HG03159 (cell line): ENCODE results near the gene DACT3.
"Not testable (repeated sequence)": the region's sequence is repeated elsewhere in the genome, so short reads cannot be mapped to it uniquely, and the experiment has no call there.

Experiments used
- ATAC-seq: cut with Tn5 transposase; IDR thresholded peaks from one replicate; pipeline ENCODE4 v1.9.1; 2021; ENCODE audit warnings: mild to moderate bottlenecking, moderate library complexity; ENCODE audit not compliant: unreplicated experiment

The DACT3 gene

GRCh38 chr19:46635920-46636761 is 24.8 kb downstream of the DACT3 start, which contains the start of gene GNG8:
Gene GNG8, minus strand, starts transcription at chr19:46636202. Its CDS starts 1,520 bp downstream, at chr19:46634682.
- ATAC-seq: no peak

- no peak for ATAC-seq
Measured at GRCh38 chr19:46634656-46635218, 26.2 kb downstream of the DACT3 start.

- ATAC-seq: peak; percentile 56
Measured at GRCh38 chr19:46634045-46634655, 26.8 kb downstream of the DACT3 start.

GRCh38 chr19:46633130-46633529 is 27.9 kb downstream of the DACT3 start:
- no peak for ATAC-seq

- ATAC-seq: no peak
Measured at GRCh38 chr19:46631481-46631880, 29.5 kb downstream of the DACT3 start.

GRCh38 chr19:46630586-46631205 is 30.3 kb downstream of the DACT3 start:
- no peak for ATAC-seq

- no peak for ATAC-seq
Measured at GRCh38 chr19:46629546-46630025, 31.4 kb downstream of the DACT3 start.

GRCh38 chr19:46628970-46629369 is 32.0 kb downstream of the DACT3 start:
- ATAC-seq: not testable (repeated sequence)

GRCh38 chr19:46626446-46626845 is 34.5 kb downstream of the DACT3 start:
- no peak for ATAC-seq

GRCh38 chr19:46625731-46626130 is 35.3 kb downstream of the DACT3 start:
- ATAC-seq: no peak

GRCh38 chr19:46624958-46625661 is 35.9 kb downstream of the DACT3 start, which contains the start of gene PTGIR:
Gene PTGIR, minus strand, starts transcription at chr19:46625089. Its CDS starts 864 bp downstream, at chr19:46624225.
- no peak for ATAC-seq

GRCh38 chr19:46623915-46624502 is 37.0 kb downstream of the DACT3 start:
- ATAC-seq: no peak

- no peak for ATAC-seq
Measured at GRCh38 chr19:46622118-46622446, 38.9 kb downstream of the DACT3 start.

GRCh38 chr19:46621191-46622117 is 39.5 kb downstream of the DACT3 start:
- no peak for ATAC-seq

GRCh38 chr19:46620716-46621115 is 40.3 kb downstream of the DACT3 start:
- ATAC-seq: no peak

- ATAC-seq: no peak
Measured at GRCh38 chr19:46620267-46620666, 40.7 kb downstream of the DACT3 start.

GRCh38 chr19:46618670-46619231 is 42.2 kb downstream of the DACT3 start:
- ATAC-seq: peak; percentile 37

GRCh38 chr19:46617601-46618000 is 43.4 kb downstream of the DACT3 start:
- ATAC-seq: no peak
